Stimulated activated CD8-positive, alpha-beta memory T cell treated with anti-CD3 and anti-CD28 coated beads, Interleukin-15, amount 100 ng/mL, for 48 hours (primary cell): Measurements from ENCODE around the gene NSUN7.

Source experiments
- DNase-seq, 2 donors: peaks; one replicate each; pipeline ENCODE4 v3.0.0-alpha.2; 2020; ENCODE audit warnings: low read depth in 2 of 2

Gene NSUN7

GRCh38 chr4:40734497-40734896, 15.3 kb upstream of the NSUN7 start:
- no peak for DNase-seq

DNA sequence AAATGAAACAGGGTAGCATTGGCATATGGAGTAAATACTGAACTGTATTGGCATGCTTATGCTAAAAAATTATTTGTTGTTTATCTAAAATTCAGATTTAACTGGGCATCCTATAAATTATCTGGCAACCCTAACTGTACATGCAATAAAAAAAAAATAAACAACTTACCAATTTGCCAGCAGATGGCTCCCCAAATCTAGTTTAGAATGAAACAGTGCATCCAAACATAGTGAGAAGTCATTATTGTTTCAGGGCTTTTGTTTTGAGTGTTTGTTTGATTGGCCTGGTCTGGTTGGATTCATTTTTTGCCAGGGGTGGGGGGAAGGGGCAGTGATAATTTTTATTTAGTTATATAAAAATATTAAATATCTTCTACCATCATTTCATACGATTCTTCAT, 12.8 kb upstream of the NSUN7 start:
- no peak for DNase-seq

GRCh38 chr4:40737879-40738278, 11.9 kb upstream of the NSUN7 start:
- DNase-seq = no peak

- no peak for DNase-seq
These were observed 10.4 kb upstream of the NSUN7 start for GRCh38 chr4:40739347-40739746.

DNA sequence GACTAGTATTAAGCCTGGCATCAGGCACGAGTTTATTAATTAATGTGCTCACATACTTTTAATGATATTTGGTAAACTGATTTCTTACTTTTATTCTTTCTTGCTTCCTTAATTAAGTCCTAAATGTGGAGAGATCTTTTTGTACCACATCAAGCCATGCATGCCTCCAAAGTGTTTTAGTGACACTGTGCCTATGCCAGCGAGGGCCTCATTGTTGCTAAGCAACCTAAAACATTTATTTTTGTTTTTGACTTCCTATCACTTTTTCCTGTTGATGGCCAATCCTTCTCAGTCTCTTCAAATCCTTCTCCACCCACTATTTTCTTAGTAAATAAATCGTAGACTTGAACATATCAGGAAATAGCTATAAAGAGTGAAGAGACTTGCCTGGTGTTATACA, 5.5 kb upstream of the NSUN7 start:
- DNase-seq = no peak

- no peak for DNase-seq
These were observed 4.3 kb upstream of the NSUN7 start for GRCh38 chr4:40745285-40745984.

DNA sequence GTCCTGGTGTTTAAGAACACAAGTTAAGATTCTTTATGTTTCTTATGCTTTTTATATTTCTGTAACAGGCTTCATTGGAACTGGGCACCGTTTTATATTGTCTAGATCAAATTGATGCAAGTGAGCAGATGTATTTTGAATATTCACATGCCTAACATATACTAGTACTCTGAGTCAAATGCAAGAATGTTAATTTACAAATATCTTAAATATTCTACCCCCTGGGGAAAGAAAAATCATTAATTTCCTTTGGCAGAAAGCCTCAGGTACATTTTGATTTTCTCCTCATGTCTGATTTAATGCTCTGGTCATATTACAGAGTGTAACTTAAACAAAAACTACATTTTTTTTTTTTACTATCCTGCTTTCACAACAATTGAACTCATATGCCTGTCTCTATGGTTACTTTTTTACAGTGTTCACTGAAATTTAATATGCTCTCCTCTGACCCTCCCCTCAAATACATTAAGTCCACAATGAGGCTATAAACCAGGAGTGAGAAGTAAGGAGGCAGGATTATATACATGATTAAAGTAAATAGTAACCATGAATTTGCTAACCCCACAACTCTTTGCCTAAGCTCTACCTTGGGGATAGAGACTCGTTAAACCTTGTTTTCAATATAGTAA, 2.4 kb upstream of the NSUN7 start:
- DNase-seq = no peak

DNA sequence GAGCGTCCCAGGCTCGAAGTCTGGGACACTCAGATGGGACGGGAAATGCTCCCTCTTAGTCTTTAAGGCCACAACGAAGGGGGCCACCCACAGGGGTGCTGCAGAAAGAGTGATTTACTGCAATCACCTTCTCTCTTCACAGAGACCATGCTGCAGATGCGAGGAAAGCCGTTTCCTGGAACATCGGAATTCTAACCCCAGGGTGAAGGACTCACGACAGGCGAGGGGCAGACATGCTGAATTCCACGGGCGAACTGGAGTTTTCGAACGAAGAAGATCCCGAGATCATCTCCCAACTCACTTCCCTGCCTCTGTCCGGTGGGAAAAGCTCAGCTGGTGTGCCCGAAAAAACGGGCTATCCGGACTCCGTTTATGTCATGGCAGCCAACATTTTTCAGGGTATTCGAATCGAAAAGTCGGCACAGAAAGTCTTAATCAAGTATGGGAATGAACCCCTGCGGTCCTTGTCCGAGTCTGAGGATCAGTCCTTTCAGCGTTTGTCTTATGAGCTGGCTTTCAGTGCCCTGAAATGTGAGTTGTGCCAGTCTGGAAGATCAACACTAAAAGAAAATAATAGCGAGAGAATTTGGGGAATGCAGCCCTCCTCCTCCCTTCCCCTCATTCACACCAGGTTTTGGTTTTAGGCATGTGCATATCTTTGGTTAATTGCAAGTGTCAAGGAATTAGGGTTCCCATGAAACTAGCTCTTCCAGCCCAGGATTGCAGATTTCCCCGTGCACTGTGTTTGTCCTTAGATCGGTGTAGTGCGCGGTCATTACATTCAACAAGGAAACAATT, 905 bp downstream of the NSUN7 start:
- DNase-seq = no peak

DNA sequence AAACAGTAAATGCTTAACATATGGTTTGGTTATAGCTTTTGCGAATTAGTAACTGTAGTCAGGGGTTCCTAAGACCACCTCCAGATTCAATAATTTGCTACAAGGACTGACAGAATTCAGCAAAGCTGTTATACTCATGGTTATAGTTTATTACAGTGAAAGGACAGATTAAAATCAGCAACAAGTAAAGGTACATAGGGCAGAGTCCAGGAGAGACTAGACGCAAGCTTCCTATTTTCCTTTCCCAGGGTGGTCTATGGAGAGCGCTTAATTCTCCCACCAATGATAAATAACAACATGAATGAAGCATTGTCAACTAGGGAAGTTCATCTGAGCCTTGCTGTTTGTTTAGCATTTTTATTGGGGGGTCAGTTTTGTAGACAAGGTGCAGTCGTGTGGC, 5.9 kb downstream of the NSUN7 start:
- no peak for DNase-seq

GRCh38 chr4:40763228-40763716, 13.5 kb downstream of the NSUN7 start:
- DNase-seq = peak; percentile 27 to 39

- DNase-seq = no peak
These were observed 19.5 kb downstream of the NSUN7 start for GRCh38 chr4:40769266-40769665.

- DNase-seq = no peak
These were observed 28.3 kb downstream of the NSUN7 start for GRCh38 chr4:40778090-40778489.

- no peak for DNase-seq
These were observed 33.1 kb downstream of the NSUN7 start for GRCh38 chr4:40782876-40783275.

GRCh38 chr4:40785727-40786126, 36.0 kb downstream of the NSUN7 start:
- no peak for DNase-seq

DNA sequence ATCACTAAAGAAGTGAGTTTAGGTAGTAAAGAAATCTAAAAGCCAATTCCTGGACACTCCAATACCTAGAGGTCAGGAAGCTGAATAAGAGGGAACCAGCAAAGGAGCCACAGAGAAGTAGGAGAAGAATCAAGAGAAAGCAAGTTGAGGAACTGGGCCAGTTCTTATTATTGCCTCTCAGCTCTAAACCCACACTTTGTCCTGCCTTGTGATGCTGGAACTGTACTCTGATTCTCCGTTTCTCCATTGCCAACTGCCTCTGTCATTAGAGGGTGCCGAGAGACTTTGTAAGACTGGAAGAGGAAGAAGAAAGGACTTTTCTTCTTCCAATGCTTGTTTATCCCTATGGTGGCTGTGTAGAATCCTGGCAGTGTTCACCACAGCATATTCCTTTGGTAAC, 38.6 kb downstream of the NSUN7 start:
- no peak for DNase-seq

- DNase-seq = no peak
These were observed 39.3 kb downstream of the NSUN7 start for GRCh38 chr4:40789031-40789430.

GRCh38 chr4:40789771-40790170, 40.0 kb downstream of the NSUN7 start:
- DNase-seq = no peak

GRCh38 chr4:40800064-40800463, 50.3 kb downstream of the NSUN7 start:
- no peak for DNase-seq

- DNase-seq = no peak
These were observed 54.8 kb downstream of the NSUN7 start for GRCh38 chr4:40804598-40804997.

DNA sequence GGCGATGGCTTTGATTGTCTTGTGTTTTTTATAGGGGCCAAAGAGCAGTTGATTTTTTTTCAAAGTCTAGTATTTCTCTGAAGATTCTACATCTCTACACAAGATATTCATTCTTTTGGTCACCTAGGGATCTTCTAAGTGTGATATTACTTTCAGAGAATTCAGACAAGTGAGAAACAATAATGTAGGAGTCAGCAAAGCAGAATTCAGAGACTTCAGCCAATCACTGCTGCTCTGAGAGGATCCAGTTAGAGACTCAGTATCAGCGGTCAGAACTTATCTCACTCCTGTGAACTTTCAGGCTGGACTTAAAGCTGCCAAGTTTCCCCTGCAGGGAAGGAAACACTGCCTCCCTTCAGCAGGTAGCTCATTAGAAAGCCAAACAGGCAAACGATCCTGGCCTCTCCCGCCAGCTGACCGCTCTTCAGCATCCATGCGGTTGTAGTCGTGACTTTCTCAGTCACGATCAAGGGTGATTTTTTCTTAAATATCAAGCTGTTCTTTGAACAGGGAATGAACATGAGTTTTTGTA, 59.2 kb downstream of the NSUN7 start:
- no peak for DNase-seq

DNA sequence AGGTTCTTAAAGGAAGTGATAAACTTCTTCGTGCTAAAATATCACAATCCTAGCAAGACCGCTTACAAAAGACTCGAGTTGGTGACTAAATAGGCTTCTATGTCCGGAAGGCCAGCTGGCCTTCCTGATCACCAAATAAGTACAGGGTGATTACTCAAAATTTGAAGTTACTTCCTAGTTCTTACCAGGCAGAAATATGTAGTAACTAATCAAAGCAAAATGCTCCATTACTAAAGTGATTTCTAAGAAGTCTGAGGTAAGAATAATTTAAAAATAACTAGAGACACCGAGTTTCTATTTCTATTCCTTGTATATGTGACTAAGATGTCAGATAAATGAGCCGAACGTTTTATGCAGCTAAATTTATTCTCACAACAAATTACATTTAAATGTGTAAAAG, 62.2 kb downstream of the NSUN7 start:
- DNase-seq = no peak

GRCh38 chr4:40812386-40812785, 62.6 kb downstream of the NSUN7 start:
- DNase-seq = no peak

- DNase-seq = no peak
These were observed 63.1 kb downstream of the NSUN7 start for GRCh38 chr4:40812856-40813255.
